HEK293 (cell line): ENCODE data around the gene EIF3L.

Experiments used
- ATF2 ChIP-seq: fragments of 450-650 bp; formaldehyde crosslinking; IDR thresholded peaks from 2 replicates; pipeline ENCODE4 v1.5.1; 2016; ENCODE audit warnings: missing biosample characterization, missing genetic modification characterization, low read depth
- BCL11A ChIP-seq: fragments of 450-650 bp; formaldehyde crosslinking; IDR thresholded peaks from 2 replicates; pipeline ENCODE4 v1.5.1; 2016; ENCODE audit warnings: low read depth, missing biosample characterization, missing genetic modification characterization
- KLF1 ChIP-seq: fragments of 450-650 bp; formaldehyde crosslinking; IDR thresholded peaks from 2 replicates; pipeline ENCODE4 v1.5.1; 2016; ENCODE audit warnings: missing biosample characterization, missing genetic modification characterization
- PATZ1 ChIP-seq: fragments of 450-650 bp; formaldehyde crosslinking; IDR thresholded peaks from 2 replicates; pipeline ENCODE4 v1.5.1; 2016; ENCODE audit warnings: missing biosample characterization, missing genetic modification characterization
- SCRT2 ChIP-seq: fragments of 450-650 bp; formaldehyde crosslinking; IDR thresholded peaks from 2 replicates; pipeline ENCODE4 v1.5.1; 2016; ENCODE audit warnings: missing biosample characterization, missing genetic modification characterization
- SP7 ChIP-seq: fragments of 450-650 bp; formaldehyde crosslinking; IDR thresholded peaks from 2 replicates; pipeline ENCODE4 v1.5.1; 2016; ENCODE audit warnings: missing biosample characterization, missing genetic modification characterization
- TRIM28 ChIP-seq: IDR thresholded peaks from 2 replicates; pipeline ENCODE4 v1.6.1; 2011; ENCODE audit warnings: low read length, control low read depth, borderline replicate concordance
- TSHZ1 ChIP-seq: fragments of 450-650 bp; formaldehyde crosslinking; IDR thresholded peaks from 2 replicates; pipeline ENCODE4 v1.5.1; 2016; ENCODE audit warnings: missing biosample characterization, missing genetic modification characterization, borderline replicate concordance
- WT1 ChIP-seq: fragments of 450-650 bp; formaldehyde crosslinking; IDR thresholded peaks from 2 replicates; pipeline ENCODE4 v1.5.1; 2016; ENCODE audit warnings: missing biosample characterization, missing genetic modification characterization
- ZBTB10 ChIP-seq: fragments of 450-650 bp; formaldehyde crosslinking; IDR thresholded peaks from 2 replicates; pipeline ENCODE4 v1.5.1; 2016; ENCODE audit warnings: missing biosample characterization, missing genetic modification characterization
- ZBTB17 ChIP-seq: fragments of 450-650 bp; formaldehyde crosslinking; IDR thresholded peaks from 2 replicates; pipeline ENCODE4 v1.5.1; 2016; ENCODE audit warnings: missing biosample characterization, missing genetic modification characterization
- ZEB2 ChIP-seq: fragments of 450-650 bp; formaldehyde crosslinking; IDR thresholded peaks from 2 replicates; pipeline ENCODE4 v1.5.1; 2016; ENCODE audit warnings: missing biosample characterization, missing genetic modification characterization
- ZNF132 ChIP-seq: fragments of 450-650 bp; formaldehyde crosslinking; IDR thresholded peaks from 2 replicates; pipeline ENCODE4 v1.5.1; 2017; ENCODE audit warnings: missing biosample characterization, missing genetic modification characterization, borderline replicate concordance
- ZNF140 ChIP-seq: fragments of 450-650 bp; formaldehyde crosslinking; IDR thresholded peaks from 2 replicates; pipeline ENCODE4 v1.5.1; 2016; ENCODE audit warnings: missing biosample characterization, missing genetic modification characterization
- ZNF169 ChIP-seq: fragments of 450-650 bp; formaldehyde crosslinking; IDR thresholded peaks from 2 replicates; pipeline ENCODE4 v1.5.1; 2016; ENCODE audit warnings: missing biosample characterization, missing genetic modification characterization
- ZNF2 ChIP-seq: fragments of 450-650 bp; formaldehyde crosslinking; IDR thresholded peaks from 2 replicates; pipeline ENCODE4 v1.5.1; 2016; ENCODE audit warnings: missing biosample characterization, missing genetic modification characterization
- ZNF24 ChIP-seq: fragments of 450-650 bp; formaldehyde crosslinking; IDR thresholded peaks from 2 replicates; pipeline ENCODE4 v1.5.1; 2016; ENCODE audit warnings: missing biosample characterization, missing genetic modification characterization
- ZNF335 ChIP-seq: fragments of 450-650 bp; formaldehyde crosslinking; conservative IDR thresholded peaks from 2 replicates; pipeline ENCODE4 v1.5.1; 2016; ENCODE audit warnings: missing biosample characterization, missing genetic modification characterization
- ZNF366 ChIP-seq: fragments of 450-650 bp; formaldehyde crosslinking; conservative IDR thresholded peaks from 2 replicates; pipeline ENCODE4 v1.5.1; 2016; ENCODE audit warnings: missing biosample characterization, missing genetic modification characterization
- ZNF394 ChIP-seq: fragments of 450-650 bp; formaldehyde crosslinking; IDR thresholded peaks from 2 replicates; pipeline ENCODE4 v1.5.1; 2016; ENCODE audit warnings: missing biosample characterization, missing genetic modification characterization, mild to moderate bottlenecking, moderate library complexity, borderline replicate concordance
- ZNF518A ChIP-seq: fragments of 450-650 bp; formaldehyde crosslinking; conservative IDR thresholded peaks from 2 replicates; pipeline ENCODE4 v1.5.1; 2016; ENCODE audit warnings: low read depth, missing biosample characterization, missing genetic modification characterization
- ZNF621 ChIP-seq: fragments of 450-650 bp; formaldehyde crosslinking; IDR thresholded peaks from 2 replicates; pipeline ENCODE4 v1.5.1; 2017; ENCODE audit warnings: missing biosample characterization, missing genetic modification characterization
- ZNF660 ChIP-seq: fragments of 450-650 bp; IDR thresholded peaks from 2 replicates; pipeline ENCODE4 v1.5.1; 2018; ENCODE audit warnings: missing biosample characterization, mild to moderate bottlenecking, missing genetic modification characterization
- ZSCAN23 ChIP-seq: fragments of 450-650 bp; formaldehyde crosslinking; IDR thresholded peaks from 2 replicates; pipeline ENCODE4 v1.5.1; 2016; ENCODE audit warnings: missing biosample characterization, missing genetic modification characterization

Gene EIF3L

GRCh38 chr22:37904572-37905533 is 55.6 kb downstream of the EIF3L start (continued):
- TF ChIP-seq ZEB2 (tag by site-specific recombination) (peak; percentile 99), ZBTB17 (tag by site-specific recombination) (peak; percentile 96), KLF1 (tag by site-specific recombination) (peak; percentile 13), ZSCAN23 (tag by site-specific recombination) (peak; percentile 93), TSHZ1 (tag by site-specific recombination) (peak; percentile 84; the same call in 1 of the 2 replicates), ZNF140 (tag by site-specific recombination) (0 out of 2 replicates have a peak, but pooled peaks have one; percentile 10), ZNF2 (tag by site-specific recombination) (no peak), ZNF169 (tag by site-specific recombination) (no peak), WT1 (tag by site-specific recombination) (peak; percentile 74), SP7 (tag by site-specific recombination) (peak; percentile 97), ZNF366 (tag by site-specific recombination) (peak; percentile 95), ZNF24 (tag by site-specific recombination) (peak; percentile 93), ZNF660 (peak; percentile 88; the same call in 1 of the 2 replicates), PATZ1 (tag by site-specific recombination) (peak; percentile 92), ZNF132 (tag by site-specific recombination) (no peak), ZNF621 (tag by site-specific recombination) (no peak; the same call in 1 of the 2 replicates), ATF2 (tag by site-specific recombination) (peak; percentile 98), BCL11A (peak; percentile 82; the same call in 1 of the 2 replicates), TRIM28 (peak; percentile 86), ZNF518A (tag by site-specific recombination) (peak; percentile 58; the same call in 1 of the 2 replicates), SCRT2 (peak; percentile 67), ZNF335 (tag by site-specific recombination) (peak; percentile 81), ZBTB10 (tag by site-specific recombination) (peak; percentile 83), ZNF394 (tag by site-specific recombination) (peak; percentile 66)
